ENCODE measurements around the gene SPRR2D. TPM values are rescaled to one million over a fixed set of nuclear protein-coding genes. Genes with fewer than 3 reads are reported as not detected.
"Not testable (repeated sequence)": the region's sequence is repeated elsewhere in the genome, so short reads cannot be mapped to it uniquely, and the experiment has no call there.

The SPRR2D gene
- total and polyA plus RNA-seq, 2 donors (not counting 1 experiment from before 2014, with no cell fraction given) = not detected

DNA sequence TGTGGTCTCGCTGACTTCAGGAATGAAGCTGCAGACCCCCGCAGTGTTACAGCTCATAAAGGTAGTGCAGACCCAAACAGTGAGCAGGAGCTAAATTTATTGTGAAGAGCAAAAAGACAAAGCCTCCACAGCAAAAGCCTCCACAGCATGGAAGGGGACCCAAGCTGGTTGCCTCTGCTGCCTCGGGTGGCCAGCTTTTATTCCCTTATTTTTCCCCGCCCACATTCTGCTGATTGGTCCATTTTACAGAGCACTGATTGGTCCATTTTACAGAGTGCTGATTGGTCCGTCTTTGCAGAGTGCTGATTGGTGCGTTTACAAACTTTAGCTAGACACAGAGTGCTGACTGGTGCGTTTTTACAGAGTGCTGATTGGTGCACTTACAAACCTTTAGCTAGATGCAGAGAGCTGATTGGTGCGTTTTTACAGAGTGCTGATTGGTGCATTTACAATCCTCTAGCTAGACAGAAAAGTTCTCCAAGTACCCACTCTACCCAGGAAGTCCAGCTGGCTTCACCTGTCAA, 29.6 kb downstream of the SPRR2D start:
- not testable (repeated sequence) for H3K27ac ChIP-seq (ENCODE audit: insufficient read depth, low read length); H4K20me1 ChIP-seq (ENCODE audit: control insufficient read depth, extremely low read depth, insufficient read depth, low read length); H3K9ac ChIP-seq (ENCODE audit: insufficient read depth, low read length); H3K4me2 ChIP-seq (ENCODE audit: extremely low read depth, insufficient read depth, low read length); H3K9me3 ChIP-seq (ENCODE audit: control insufficient read depth, insufficient read depth, low read depth, low read length); H3K4me1 ChIP-seq (ENCODE audit: control insufficient read depth, extremely low read depth, insufficient read depth, low read length); H3K27me3 ChIP-seq (ENCODE audit: control insufficient read depth, insufficient read depth, low read length); H3K4me3 ChIP-seq (replicated peaks in 1 of 4; ENCODE audit: control extremely low read depth in 1 of 4, insufficient read depth in 1 of 4, low read depth in 3 of 4, low read length in 4 of 4); H3K79me2 ChIP-seq (ENCODE audit: control insufficient read depth, insufficient read depth, low read length); H2AFZ ChIP-seq (ENCODE audit: low read length); DNase-seq (ENCODE audit: low read depth in 2 of 2); H3K36me3 ChIP-seq (ENCODE audit: control insufficient read depth, insufficient read depth, low read length)

DNA sequence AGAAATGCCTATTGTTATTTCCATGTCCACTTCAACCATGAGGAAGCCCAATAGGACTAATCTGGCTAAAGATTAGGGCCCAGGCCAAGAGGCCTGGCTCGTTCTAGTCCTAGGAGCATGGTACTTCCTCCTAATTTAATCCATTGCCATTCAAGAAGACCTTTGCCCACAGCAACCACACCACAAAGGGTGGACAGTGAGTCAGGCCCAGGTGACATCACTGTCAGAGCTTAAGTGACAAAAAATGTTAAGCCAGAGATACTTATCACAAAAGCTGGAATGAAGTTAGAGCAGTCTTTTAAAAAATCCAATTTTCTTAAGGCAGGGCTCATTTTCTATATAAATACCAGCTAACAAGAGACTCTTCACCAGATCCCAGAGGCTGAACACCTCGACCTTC, 39.5 kb downstream of the SPRR2D start, which contains the start of gene SPRR3:
SPRR3 (plus strand) TSS at position 368 of the 400 bp plus-strand sequence. CDS start 1,272 bp downstream, outside the sequence.
- H3K79me2 ChIP-seq (ENCODE audit: control insufficient read depth, insufficient read depth, low read length) = no peaks in the 10 kb centered on the region
- H3K27ac ChIP-seq (ENCODE audit: insufficient read depth, low read length) = no peak within 1 kb of the TSS
- H3K4me1 ChIP-seq (ENCODE audit: control insufficient read depth, extremely low read depth, insufficient read depth, low read length) = no peaks in the 10 kb centered on the region
- H3K9ac ChIP-seq (ENCODE audit: insufficient read depth, low read length) = no peak within 1 kb of the TSS
- H2AFZ ChIP-seq (ENCODE audit: low read length) = no peak within 1 kb of the TSS
- no peak within 1 kb of the TSS for H3K4me3 ChIP-seq (replicated peaks in 1 of 4; ENCODE audit: control extremely low read depth in 1 of 4, insufficient read depth in 1 of 4, low read depth in 3 of 4, low read length in 4 of 4)
- no peak for TF ChIP-seq EZH2 (IDR thresholded peaks at IDR 0.05; ENCODE audit: low read length, missing control alignments)
- TF ChIP-seq CTCF (conservative IDR thresholded peaks at IDR 0.05 in 1 of 2, IDR thresholded peaks at IDR 0.05 in 1 of 2; ENCODE audit: low read depth in 1 of 2, low read length in 2 of 2) = no peak
- no peak within 1 kb of the TSS for H3K4me2 ChIP-seq (ENCODE audit: extremely low read depth, insufficient read depth, low read length)
- no peak for DNase-seq (ENCODE audit: low read depth in 2 of 2)
- H3K27me3 ChIP-seq (ENCODE audit: control insufficient read depth, insufficient read depth, low read length) = peaks cover 3% of the 10 kb centered on the region
- H3K9me3 ChIP-seq (ENCODE audit: control insufficient read depth, insufficient read depth, low read depth, low read length) = no peaks in the 10 kb centered on the region
- H3K36me3 ChIP-seq (ENCODE audit: control insufficient read depth, insufficient read depth, low read length) = no peaks in the 10 kb centered on the region
- H4K20me1 ChIP-seq (ENCODE audit: control insufficient read depth, extremely low read depth, insufficient read depth, low read length) = no peaks in the 10 kb centered on the region

DNA sequence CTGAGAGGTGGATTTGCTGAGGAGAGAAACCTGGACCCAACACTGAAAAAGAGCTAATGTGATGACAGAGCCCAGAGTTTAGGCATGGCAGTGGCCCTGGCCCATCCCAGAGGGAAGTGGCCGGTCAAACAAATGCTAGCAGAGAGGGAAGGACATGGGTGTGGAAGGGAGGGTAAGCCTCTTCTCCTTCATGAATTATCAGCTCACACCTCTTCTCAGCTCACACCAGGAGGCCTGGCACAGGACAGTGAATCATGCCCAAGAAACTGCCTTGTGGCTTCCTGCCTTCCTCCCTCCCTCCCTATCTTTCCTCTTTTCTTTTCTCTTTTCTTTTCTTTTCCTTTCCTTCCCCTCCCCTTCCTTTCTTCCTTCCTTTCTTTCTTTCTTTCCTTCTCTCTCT, 40.6 kb downstream of the SPRR2D start:
- no peak overlapping the region for H3K4me3 ChIP-seq (replicated peaks in 1 of 4; ENCODE audit: control extremely low read depth in 1 of 4, insufficient read depth in 1 of 4, low read depth in 3 of 4, low read length in 4 of 4)
- H3K27ac ChIP-seq (ENCODE audit: insufficient read depth, low read length) = no peak overlapping the region
- H3K79me2 ChIP-seq (ENCODE audit: control insufficient read depth, insufficient read depth, low read length) = no peaks in the 10 kb centered on the region
- peaks cover 3% of the 10 kb centered on the region for H3K27me3 ChIP-seq (ENCODE audit: control insufficient read depth, insufficient read depth, low read length)
- TF ChIP-seq EZH2 (IDR thresholded peaks at IDR 0.05; ENCODE audit: low read length, missing control alignments) (no peak), CTCF (conservative IDR thresholded peaks at IDR 0.05 in 1 of 2, IDR thresholded peaks at IDR 0.05 in 1 of 2; ENCODE audit: low read depth in 1 of 2, low read length in 2 of 2) (no peak)
- no peaks in the 10 kb centered on the region for H3K36me3 ChIP-seq (ENCODE audit: control insufficient read depth, insufficient read depth, low read length)
- DNase-seq (ENCODE audit: low read depth in 2 of 2) = no peak
- H2AFZ ChIP-seq (ENCODE audit: low read length) = no peak overlapping the region
- H3K9me3 ChIP-seq (ENCODE audit: control insufficient read depth, insufficient read depth, low read depth, low read length) = no peaks in the 10 kb centered on the region
- no peaks in the 10 kb centered on the region for H3K4me1 ChIP-seq (ENCODE audit: control insufficient read depth, extremely low read depth, insufficient read depth, low read length)
- H4K20me1 ChIP-seq (ENCODE audit: control insufficient read depth, extremely low read depth, insufficient read depth, low read length) = no peaks in the 10 kb centered on the region
- H3K4me2 ChIP-seq (ENCODE audit: extremely low read depth, insufficient read depth, low read length) = no peak overlapping the region
- H3K9ac ChIP-seq (ENCODE audit: insufficient read depth, low read length) = no peak overlapping the region

All from fibroblast of lung (primary cell).